HG03095 (cell line): ENCODE results near the gene CDH2.

Experiments used
- ATAC-seq: cut with Tn5 transposase; IDR thresholded peaks from one replicate; pipeline ENCODE4 v1.9.1; 2021; ENCODE audit warnings: moderate library complexity; ENCODE audit not compliant: unreplicated experiment

Gene CDH2

DNA sequence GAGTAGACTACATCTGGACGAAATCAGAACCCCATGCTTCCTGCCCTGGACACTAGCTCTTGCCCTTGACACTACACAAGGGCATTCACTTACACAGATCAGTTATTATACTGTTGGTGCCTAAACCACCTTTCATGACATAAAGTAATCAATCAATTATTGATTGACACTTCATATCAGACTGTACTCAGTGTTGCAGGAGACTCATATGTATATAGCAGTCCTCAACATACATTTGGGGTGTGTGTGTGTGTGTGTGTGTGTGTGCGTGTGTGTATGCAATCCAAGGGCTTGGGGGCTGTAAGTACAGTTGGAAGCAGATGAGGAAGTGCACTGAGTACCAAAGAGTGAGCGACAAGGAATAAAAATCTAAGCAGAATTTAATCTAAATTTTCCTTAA lies 5.1 kb downstream of the CDH2 start:
- ATAC-seq, result no peak

DNA sequence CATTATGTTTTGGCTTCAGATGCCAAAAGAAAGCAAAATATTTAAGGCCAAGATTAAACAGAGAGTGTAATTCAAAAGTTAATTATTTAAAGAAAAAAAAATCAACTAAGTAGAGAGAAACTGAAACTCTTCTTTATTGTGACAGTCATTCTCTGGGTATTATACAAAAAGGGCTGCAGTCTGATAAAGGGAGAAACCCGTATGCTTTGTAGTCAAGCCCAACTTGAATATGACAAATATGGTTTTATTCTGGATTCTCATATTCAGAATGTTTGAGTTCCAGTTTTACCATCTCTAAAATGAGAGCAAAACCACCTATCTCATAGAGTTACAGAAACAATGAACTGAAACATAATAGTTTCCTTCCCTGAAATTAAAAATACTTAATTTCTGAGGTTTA lies 8.2 kb downstream of the CDH2 start:
- ATAC-seq, result no peak

DNA sequence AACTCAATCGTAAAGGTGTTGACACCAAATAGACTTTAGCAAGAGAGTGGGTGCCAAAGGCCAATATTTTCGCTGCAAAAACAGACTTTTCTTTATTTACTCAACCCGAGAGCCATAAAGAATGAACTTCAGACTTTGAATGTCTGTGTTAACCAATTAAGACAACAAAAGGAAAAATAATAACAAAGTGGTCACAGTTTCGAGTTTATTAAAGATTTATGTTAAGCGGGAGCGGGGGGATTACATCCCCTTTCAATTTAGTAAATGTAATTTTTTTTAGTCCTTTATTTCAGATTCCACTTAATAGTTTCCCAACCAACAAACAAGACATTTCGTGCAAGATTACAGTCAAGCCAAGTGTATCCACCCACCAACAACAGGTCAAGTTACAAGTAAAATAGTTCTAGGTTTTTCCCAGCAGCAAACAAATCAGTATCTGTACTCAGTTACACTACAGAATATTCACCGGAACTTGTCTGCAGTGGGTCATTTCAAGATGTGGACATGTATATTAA lies 9.0 kb downstream of the CDH2 start:
- no peak for ATAC-seq

DNA sequence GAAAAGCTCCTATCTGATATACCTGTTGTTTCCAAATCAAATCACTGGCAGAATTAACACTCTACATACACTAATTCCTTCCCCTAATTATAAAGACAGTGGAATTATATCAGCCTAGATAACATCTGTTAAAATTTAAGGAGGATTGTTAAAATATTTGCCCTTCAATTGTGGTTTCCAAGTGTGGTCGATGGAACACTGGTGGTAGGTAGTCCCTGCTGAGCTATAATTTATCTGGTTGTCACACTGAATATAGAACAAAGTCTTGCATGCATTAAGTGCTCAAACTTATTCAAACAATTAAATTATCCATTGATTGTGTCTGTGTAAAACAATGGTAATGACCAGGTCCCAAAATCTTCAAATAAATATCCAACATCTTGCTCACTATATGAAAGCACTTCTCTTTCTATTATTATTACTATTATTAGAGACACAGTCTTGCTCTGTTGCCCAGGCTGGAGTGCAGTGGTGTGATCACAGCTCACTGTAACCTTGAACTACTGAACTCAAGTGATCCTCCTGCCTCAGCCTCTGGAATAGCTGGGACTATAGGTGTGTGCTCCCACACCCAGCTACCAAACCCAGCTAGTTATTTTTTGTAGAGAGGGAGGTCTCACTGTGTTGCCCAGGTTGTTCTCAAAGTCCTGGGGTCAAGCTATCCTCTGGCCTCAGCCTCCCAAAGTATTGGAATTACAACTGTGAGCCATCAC lies 12.0 kb downstream of the CDH2 start:
- no peak for ATAC-seq

DNA sequence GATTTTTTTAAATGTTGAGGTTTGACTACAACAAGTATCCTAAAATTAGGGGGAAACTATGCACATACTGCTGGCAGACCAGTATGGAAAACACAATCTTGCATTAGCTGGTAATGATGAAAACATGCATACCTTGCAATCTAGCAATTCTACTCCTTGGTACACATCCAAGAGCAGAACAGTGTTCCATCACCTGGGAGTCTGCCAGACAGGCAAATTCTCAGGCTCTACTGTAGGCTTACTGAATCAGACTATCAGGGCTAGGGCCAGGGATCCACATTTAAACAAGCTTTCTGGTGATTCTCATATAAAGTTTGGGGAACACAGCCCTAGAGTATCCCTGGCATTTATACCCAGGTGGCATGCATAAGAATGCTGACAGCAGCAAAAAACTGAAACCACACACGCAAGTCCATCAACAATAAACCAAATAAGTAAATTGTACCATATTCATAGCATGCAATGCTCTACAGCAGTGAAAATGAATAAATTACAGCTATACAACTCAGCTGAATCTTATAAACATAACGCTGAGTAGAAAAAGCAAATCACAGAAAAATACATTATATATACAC lies 13.6 kb downstream of the CDH2 start:
- ATAC-seq, result no peak

DNA sequence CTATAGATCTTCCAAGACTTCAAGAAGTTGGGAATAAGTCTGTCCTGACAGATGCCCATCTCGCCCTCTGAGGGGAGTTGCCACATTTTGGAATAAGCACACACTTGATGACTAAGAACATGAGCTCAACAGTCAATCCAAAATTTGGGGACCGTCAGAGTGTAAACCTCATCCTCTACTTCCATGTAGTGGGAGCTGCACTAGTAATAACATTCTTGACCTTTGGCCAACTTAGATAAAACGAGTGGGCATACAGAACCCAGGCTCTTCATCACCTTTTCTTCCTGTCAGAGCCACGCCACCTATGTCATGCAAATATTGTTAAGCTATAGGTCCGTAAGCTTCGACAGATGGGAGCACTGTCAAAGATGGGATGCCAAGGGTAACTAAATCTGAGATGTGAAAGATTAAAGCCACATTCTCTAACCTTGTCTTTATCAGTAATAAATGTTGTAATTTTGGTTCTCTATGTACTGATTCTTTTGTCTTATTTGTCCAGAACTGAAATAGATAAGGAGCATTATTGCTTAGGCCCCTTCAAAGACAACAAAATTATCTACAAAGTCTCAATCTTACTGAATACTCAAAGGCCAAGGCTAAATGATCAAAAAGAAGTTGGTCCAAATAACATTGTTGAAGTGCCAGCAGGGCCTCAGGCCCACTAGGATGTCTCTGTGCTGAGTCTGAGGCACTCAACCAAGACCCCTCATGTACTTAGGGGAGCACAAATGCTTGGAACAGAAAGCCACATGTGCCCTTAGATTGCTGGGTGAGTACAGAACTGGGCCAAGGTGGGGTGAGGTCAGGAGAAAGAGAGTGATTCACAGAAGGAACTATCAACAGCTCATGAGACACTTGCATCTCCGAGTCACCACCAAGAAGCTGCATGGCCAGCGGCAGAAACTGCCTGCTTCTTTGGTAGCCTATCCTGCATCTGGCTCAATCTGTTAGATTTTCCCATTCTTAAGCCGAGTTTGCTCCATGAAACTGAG lies 15.0 kb downstream of the CDH2 start:
- no peak for ATAC-seq

DNA sequence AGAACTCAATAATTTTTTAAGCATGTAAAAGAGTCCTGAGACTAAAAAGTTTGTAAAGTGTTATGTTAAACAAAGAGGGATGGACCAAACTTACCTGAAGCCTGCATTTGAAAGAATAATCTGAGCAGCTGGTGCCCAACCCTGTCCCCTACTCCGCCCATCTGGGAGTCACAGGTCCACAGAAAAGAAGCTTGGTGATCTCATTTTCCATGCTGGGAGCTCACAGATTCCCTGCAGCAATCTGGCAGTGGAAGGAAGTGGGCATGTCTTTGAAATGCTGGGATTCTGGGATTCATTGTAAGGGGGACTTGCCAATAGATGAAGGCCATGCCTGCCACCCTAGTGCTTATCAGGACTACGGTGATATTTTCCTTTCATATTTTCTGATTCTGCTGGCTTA lies 17.9 kb downstream of the CDH2 start:
- ATAC-seq, result no peak

DNA sequence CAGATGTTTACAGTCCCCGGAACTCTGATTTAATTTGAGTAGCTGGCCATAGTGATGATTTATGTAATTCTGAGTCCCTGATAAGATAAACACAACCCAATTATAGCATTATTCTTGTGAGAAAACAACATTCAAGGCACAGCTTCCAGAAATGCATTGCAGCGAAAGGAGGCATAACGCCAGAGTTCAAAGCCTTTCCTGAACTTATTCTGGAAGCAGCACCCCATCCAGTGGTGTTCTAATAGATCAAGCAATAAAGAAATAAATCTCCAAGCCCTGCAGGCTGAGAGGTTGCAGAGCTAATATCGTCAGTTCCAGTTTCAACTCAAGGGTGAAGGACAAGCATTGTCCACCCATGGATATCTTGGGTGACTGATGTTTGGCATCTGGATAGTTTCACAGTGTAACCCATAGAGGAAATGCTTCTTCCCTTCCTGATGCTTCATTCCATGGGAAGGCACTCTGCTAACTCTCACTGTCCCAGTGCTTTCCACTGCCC lies 18.8 kb downstream of the CDH2 start:
- no peak for ATAC-seq

DNA sequence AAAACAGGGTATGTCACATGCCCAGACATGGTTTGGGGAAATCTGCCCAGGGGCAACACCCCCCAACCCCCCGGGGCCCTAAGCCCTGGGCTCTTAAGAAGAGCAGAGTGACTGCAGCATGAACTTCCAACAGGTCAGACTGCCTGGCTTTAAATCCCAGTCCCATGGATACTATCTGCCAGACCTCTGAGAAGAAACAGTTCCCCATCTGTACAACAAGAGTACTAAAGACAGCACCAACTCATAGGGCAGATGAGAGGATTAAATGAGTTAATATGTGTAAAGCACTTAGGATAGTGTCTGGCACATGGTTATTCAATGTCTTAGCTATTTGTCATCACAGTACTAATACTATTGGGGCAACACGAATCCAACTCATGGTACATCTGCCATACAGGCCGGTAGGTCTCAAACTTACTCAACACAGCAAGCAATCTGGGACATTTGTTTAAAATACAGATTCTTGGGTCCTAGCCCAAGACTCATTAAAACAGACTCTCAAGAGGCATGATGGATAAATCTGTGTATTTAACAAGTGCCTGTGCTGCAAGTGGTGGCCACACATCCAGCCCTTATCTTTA lies 23.4 kb downstream of the CDH2 start:
- ATAC-seq, result no peak

DNA sequence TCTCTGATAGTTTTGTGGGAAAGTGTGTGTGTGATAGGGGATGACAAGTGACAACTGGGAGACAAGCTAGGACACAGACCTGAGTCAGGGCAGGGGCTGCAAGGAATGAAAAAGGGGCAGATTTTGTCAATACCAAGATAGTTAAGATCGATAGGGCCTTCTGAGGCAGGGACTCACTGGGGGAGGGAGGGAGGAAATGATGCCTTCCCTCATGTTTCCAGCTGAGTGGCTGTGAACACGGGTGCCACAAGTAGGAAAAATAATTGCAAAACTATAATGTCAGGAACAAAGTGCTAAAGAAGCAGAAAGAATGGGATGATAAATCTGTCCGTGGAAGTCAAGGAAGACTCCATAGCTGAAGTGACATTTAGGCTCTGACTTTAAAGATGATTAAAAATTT lies 24.2 kb downstream of the CDH2 start:
- ATAC-seq, result no peak

DNA sequence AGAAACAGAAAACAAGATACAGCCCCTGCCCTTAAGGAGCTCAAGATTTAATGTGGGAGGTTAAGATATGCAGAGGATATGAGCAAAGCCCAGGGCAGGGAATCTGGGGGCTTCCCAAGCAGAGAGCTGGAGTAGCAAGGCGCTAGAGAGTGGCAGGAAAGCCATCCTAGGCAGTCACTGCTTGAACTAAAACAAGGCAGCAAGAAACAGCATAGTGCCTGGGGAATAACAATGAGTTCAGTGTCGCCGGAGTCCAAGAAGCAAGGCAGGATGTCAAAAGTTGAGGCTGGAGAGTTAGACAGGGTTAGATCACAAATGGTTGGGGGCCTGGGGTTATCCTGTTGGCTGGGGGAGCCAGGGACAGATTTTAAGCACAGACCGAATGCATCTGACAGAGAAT lies 24.6 kb downstream of the CDH2 start:
- no peak for ATAC-seq

DNA sequence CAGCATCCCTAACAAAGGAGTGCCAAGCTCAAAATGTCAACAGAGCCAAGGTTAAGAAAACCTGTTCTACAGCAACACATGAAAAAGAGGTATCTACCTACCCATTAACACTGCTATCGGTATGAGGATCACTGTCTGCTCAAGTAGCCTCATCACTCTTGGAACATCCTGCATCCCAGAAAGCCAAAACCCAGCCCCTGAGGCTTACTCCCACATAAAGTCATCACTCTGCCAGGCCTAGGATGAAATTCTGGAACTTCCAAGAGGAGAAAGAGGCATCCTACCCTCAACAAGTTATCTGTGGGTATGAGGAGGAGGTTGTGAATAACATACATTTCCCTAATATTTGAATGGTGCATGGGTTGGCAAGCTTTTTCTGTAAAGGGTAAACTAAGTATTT lies 25.5 kb downstream of the CDH2 start:
- ATAC-seq, result no peak

DNA sequence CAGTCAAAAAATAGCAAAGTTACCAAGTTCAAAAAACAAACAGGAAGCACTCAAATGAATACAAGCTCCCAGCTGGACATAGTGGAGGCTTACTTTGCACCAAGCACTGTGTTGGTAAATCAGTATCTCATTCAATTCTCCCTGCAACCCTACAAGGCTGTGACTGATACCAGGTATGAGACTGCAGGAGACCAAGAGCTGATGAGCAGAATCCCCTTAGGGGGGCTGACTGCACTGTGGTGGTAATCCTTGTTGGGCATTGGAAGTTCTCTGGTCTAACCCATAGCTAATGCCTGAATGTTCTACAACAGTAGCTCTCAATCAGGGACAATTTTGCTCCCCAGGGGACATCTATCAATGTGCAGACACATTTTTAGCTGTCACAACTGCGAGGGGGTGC lies 26.0 kb downstream of the CDH2 start:
- no peak for ATAC-seq

DNA sequence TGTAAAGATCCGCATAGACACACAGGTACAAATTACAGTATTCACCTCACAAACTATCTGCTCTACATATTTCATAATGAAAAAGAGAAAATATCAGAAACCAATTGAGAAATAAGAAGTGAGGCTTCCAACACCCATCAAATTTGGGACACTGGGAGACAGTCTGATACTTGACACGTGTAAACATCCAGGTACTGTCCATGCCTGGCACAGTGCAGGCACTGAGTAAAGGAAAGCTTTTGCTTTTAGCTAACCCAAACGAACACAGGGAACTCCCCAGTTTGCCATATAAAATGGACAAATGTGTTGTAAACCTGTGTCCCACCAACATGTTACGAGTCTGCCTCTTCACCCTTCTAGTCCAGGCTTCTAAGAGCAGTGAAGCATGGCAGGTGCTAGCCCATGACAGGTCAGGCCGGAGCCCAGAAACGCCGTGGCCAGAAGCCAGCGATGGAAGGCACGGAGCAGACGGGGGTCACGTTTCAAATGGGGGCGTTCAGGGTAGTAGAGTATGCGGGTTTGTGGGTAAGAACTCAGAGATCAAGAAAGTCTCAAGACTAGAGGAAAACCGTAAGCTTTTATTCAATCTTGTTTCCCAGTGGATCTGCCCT lies 27.0 kb downstream of the CDH2 start:
- ATAC-seq, result no peak

DNA sequence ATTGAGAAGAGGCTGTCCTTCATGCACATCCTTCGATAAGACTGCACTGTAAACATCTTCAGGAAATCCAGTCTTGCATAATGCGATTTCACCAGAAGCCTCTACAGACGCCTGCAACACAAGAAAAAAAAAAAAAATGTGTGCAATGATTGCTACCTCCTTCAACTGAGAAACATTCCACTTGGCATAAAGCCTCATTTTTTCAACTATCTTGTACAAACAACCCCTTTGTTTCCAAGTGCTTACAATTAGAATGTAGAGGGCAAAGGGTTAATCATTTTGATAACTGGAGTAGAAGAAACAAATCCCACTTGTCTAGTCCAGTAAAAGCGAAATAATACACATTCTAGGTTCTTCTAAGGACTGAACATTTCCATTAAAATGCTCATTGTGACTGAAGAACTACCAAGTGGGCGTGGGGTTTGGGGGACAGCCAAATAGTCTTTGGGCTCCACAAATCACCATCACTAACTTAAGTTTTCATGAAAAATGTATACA lies 29.2 kb downstream of the CDH2 start:
- ATAC-seq, result no peak

DNA sequence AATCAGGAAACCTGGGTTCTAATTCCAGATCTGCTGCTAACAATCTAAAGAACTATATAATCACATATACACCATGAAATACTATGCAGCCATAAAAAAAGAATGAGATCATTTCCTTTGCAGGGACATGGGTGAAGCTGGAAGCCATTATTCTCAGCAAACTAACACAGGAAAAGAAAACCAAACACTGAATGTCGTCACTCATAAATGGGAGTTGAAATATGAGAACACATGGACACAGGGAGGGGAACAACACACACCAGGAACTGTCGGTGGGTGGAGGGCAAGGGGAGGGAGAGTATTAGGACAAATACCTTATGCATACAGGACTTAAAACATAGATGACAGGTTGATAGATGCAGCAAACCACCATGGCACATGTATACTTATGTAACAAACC lies 33.2 kb downstream of the CDH2 start:
- no peak for ATAC-seq

DNA sequence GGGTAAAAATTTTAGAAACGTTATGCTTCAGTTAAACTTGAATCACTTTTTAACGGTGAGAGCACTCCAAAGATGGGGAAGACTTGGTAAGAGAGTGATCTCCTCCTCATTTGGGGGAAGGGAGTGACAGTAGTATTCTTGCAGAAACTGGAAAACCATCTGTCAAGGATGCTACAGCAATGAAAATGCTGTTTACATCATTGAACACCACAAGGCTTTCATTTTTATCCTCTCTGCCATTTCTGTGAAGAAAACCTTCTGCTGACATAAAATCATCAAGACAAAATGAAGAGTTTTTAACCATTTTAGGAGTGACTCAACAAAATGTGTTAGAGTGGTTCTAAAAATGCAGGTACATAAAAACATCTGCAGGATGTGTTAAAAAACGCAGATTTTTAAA lies 38.1 kb downstream of the CDH2 start:
- ATAC-seq, result no peak

DNA sequence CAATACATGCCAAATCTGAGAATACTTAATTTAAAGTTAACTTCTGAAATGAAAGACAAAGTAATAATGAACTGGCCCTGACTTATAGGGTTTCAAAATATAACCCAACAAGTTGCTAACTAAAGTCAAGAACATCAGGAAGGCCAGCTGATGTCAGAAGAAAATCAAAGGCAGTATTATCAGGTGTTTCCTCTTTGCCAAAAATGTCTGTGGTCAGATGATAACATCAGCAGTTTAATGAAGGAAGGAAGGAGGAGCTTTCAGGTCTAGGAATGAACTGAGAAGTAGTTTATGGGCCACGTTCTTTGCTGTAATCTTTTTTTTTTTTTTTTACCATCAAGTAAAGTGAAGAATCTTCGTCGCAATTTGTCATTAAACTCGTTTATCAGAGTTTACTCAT lies 40.9 kb downstream of the CDH2 start:
- no peak for ATAC-seq

DNA sequence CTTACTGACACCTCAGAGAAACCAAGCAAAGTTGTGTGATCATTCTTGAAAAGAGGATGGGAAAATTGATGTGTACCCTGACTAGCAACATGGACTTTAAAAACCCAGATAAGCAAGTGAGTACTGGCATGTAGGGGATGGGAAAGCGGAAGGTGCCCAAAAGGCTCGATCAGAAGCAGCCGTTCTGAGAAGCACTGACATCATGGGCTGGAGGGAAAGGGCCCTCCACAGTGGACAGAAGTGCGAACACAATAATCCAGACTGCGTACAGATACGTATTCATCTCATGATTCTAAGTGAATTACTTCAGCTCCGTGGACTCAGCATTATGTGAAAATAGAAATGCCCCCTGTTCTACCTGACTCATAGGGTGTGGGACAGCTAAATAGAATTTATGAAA lies 42.2 kb downstream of the CDH2 start:
- no peak for ATAC-seq

DNA sequence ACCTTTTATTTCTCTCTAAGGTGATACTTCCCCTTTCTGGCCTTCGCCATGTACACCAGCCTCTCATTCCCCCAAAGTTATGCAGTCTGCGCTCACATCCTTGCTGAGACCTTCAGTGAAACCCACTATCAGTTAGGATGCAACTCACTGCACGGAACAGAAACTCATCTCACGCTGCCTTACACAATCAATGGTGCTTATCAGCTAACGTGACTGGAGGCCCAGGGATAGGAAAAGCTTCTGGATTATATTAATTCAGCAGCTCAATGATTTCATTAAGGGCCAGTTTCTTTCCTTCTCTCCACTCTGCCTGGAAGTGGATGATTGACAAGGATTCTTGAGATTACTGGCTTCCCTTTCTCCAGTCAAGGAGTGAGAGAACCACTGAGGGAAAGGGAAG lies 44.8 kb downstream of the CDH2 start:
- no peak for ATAC-seq

DNA sequence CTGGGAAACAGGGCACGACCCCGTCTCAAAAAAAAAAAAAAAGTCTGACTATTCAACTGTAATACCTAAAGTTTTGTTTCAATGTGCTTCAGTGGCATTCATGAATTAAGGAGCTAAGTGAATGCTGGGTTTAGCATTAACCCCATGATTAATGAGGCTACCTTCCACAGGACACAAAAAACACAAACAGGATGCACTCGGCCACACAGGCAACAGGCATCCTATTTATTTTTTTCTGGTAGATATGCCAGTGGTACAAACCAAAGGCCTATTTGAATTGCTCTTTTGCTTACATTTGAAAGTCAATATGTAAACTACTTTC lies 48.3 kb downstream of the CDH2 start:
- no peak for ATAC-seq
